HG03039 (cell line): Measurements from ENCODE around the gene TRIM45.
"Not testable (repeated sequence)": the region's sequence is repeated elsewhere in the genome, so short reads cannot be mapped to it uniquely, and the experiment has no call there.

Experiments
- ATAC-seq: cut with Tn5 transposase; IDR thresholded peaks from one replicate; pipeline ENCODE4 v1.9.1; 2021; ENCODE audit warnings: mild to moderate bottlenecking, moderate library complexity; ENCODE audit not compliant: unreplicated experiment

TRIM45 gene

GRCh38 chr1:117121589-117122329 is at the start of gene TRIM45:
Gene TRIM45 (minus strand): TSS chr1:117121749. CDS start chr1:117121201, 548 bp downstream.
- peak; percentile 93 for ATAC-seq

- no peak for ATAC-seq
Observed at GRCh38 chr1:117169871-117170596, 48.5 kb upstream of the TRIM45 start.

GRCh38 chr1:117167402-117167801 is 45.9 kb upstream of the TRIM45 start:
- no peak for ATAC-seq

GRCh38 chr1:117166076-117166475 is 44.5 kb upstream of the TRIM45 start:
- no peak for ATAC-seq

- ATAC-seq = no peak
Observed at GRCh38 chr1:117164209-117164608, 42.7 kb upstream of the TRIM45 start.

GRCh38 chr1:117162816-117163215 is 41.3 kb upstream of the TRIM45 start:
- no peak for ATAC-seq

- ATAC-seq = no peak
Observed at GRCh38 chr1:117161887-117162286, 40.3 kb upstream of the TRIM45 start.

- ATAC-seq = not testable (repeated sequence)
Observed at GRCh38 chr1:117151305-117151704, 29.8 kb upstream of the TRIM45 start.

GRCh38 chr1:117150316-117150715 is 28.8 kb upstream of the TRIM45 start:
- no peak for ATAC-seq

- ATAC-seq = no peak
Observed at GRCh38 chr1:117147856-117148588, 26.5 kb upstream of the TRIM45 start.

- ATAC-seq = no peak
Observed at GRCh38 chr1:117147341-117147831, 25.8 kb upstream of the TRIM45 start.

- no peak for ATAC-seq
Observed at GRCh38 chr1:117146575-117147340, 25.2 kb upstream of the TRIM45 start.

GRCh38 chr1:117146072-117146471 is 24.5 kb upstream of the TRIM45 start:
- ATAC-seq = no peak

- no peak for ATAC-seq
Observed at GRCh38 chr1:117143871-117144270, 22.3 kb upstream of the TRIM45 start.

GRCh38 chr1:117143172-117143571 is 21.6 kb upstream of the TRIM45 start:
- ATAC-seq = no peak

GRCh38 chr1:117142200-117142599 is 20.7 kb upstream of the TRIM45 start:
- no peak for ATAC-seq

- no peak for ATAC-seq
Observed at GRCh38 chr1:117138561-117138960, 17.0 kb upstream of the TRIM45 start.

- ATAC-seq = no peak
Observed at GRCh38 chr1:117138106-117138505, 16.6 kb upstream of the TRIM45 start.

- ATAC-seq = no peak
Observed at GRCh38 chr1:117137281-117137855, 15.8 kb upstream of the TRIM45 start.

GRCh38 chr1:117136749-117137148 is 15.2 kb upstream of the TRIM45 start:
- ATAC-seq = no peak
